ENCODE results near the gene USP9X.

- TF ChIP-seq, protein P1, sequence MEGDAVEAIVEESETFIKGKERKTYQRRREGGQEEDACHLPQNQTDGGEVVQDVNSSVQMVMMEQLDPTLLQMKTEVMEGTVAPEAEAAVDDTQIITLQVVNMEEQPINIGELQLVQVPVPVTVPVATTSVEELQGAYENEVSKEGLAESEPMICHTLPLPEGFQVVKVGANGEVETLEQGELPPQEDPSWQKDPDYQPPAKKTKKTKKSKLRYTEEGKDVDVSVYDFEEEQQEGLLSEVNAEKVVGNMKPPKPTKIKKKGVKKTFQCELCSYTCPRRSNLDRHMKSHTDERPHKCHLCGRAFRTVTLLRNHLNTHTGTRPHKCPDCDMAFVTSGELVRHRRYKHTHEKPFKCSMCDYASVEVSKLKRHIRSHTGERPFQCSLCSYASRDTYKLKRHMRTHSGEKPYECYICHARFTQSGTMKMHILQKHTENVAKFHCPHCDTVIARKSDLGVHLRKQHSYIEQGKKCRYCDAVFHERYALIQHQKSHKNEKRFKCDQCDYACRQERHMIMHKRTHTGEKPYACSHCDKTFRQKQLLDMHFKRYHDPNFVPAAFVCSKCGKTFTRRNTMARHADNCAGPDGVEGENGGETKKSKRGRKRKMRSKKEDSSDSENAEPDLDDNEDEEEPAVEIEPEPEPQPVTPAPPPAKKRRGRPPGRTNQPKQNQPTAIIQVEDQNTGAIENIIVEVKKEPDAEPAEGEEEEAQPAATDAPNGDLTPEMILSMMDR (IDR thresholded peaks at IDR 0.05 in 4 of 5, conservative IDR thresholded peaks at IDR 0.05 in 1 of 5), result no peak
- TF ChIP-seq POLR2A (IDR thresholded peaks at IDR 0.05), result no peak
Measured at GRCh38 chrX:41259516-41259915, 174.3 kb downstream of the USP9X start.

Measured in gastrocnemius medialis (tissue), 4 donors.